SK-N-SH (cell line): ENCODE data around the gene FRS2. TPM values are rescaled to one million over a fixed set of nuclear protein-coding genes. Genes with fewer than 3 reads are reported as not detected.

Experiments used
- CTCF ChIA-PET: fragments of 300-600, 350-600 bp; formaldehyde crosslinking; extraction: SDS; loops from one replicate; lab custom pipeline; 2021; lab: Yijun Ruan, JAX
- POLR2A ChIA-PET: fragments of 350-600 bp; sonication (Branson Sonifier 250); formaldehyde crosslinking; extraction: SDS; loops from one replicate; lab custom pipeline; 2020; ENCODE audit warnings: antibody characterized with exemption, inconsistent platforms; lab: Yijun Ruan, JAX
- DNase-seq: peaks from one replicate; pipeline ENCODE4 v3.0.0; 2012
- H2AFZ ChIP-seq: fragments of 200-600 bp; sonication (generic); 2 replicates; pipeline ENCODE4 v1.8.1; 2016; ENCODE audit warnings: antibody characterized with exemption, mild to moderate bottlenecking, low read depth
- H3F3A ChIP-seq: fragments of 200-600 bp; sonication (generic); replicated peaks from 2 replicates; pipeline ENCODE3; 2016; ENCODE audit warnings: antibody characterized with exemption, mild to moderate bottlenecking; ENCODE audit not compliant: insufficient read depth
- H3K27ac ChIP-seq, 2 experiments: fragments of 200-500 bp in 1 of 2; fragments of 200-600 bp in 1 of 2; sonication (Bioruptor generic) in 1 of 2; sonication (generic), shearing (Covaris generic) in 1 of 2; 2 replicates each; pipeline versions ENCODE4 v1.5.1 to v1.6.1; 2014 to 2016; ENCODE audit warnings: low read depth in 2 of 2, inconsistent platforms in 1 of 2, low read length in 1 of 2, mild to moderate bottlenecking in 1 of 2, mixed read lengths in 1 of 2
- H3K27me3 ChIP-seq: fragments of 200-600 bp; sonication (generic), shearing (Covaris generic); 2 replicates; pipeline ENCODE4 v1.6.1; 2016; ENCODE audit warnings: mixed run types; ENCODE audit not compliant: insufficient read depth
- H3K36me3 ChIP-seq, 2 experiments: fragments of 200-500 bp in 1 of 2; fragments of 200-600 bp in 1 of 2; sonication (Bioruptor generic) in 1 of 2; sonication (generic) in 1 of 2; replicated peaks in 1 of 2; 2 replicates each; pipeline versions ENCODE3 to v1.5.1; 2014 to 2016; ENCODE audit warnings: low read length in 1 of 2, mild to moderate bottlenecking in 1 of 2; ENCODE audit not compliant: insufficient read depth in 2 of 2, control insufficient read depth in 1 of 2
- H3K4me1 ChIP-seq, 2 experiments: fragments of 200-500 bp in 1 of 2; fragments of 200-600 bp in 1 of 2; sonication (Bioruptor generic) in 1 of 2; sonication (generic), shearing (Covaris generic) in 1 of 2; 2 replicates each; pipeline versions ENCODE4 v1.5.1 to v1.6.1; 2014 to 2016; ENCODE audit warnings: low read depth in 1 of 2, low read length in 1 of 2, mixed run types in 1 of 2; ENCODE audit not compliant: insufficient read depth in 2 of 2, control insufficient read depth in 1 of 2
- H3K4me2 ChIP-seq: fragments of 200-600 bp; sonication (generic), shearing (Covaris generic); 2 replicates; pipeline ENCODE4 v1.6.1; 2017; ENCODE audit warnings: mixed run types
- H3K4me3 ChIP-seq, 2 experiments: fragments of 200-500 bp in 1 of 2; fragments of 200-600 bp in 1 of 2; sonication (Bioruptor generic) in 1 of 2; sonication (generic), shearing (Covaris generic) in 1 of 2; 2 replicates each; pipeline versions ENCODE4 v1.5.1 to v1.8.1; 2014 to 2016; ENCODE audit warnings: low read depth in 2 of 2, inconsistent platforms in 1 of 2, low read length in 1 of 2, mild to moderate bottlenecking in 1 of 2, mixed read lengths in 1 of 2, moderate library complexity in 1 of 2
- H3K79me2 ChIP-seq: fragments of 200-600 bp; sonication (generic); 2 replicates; pipeline ENCODE4 v1.8.1; 2017; ENCODE audit warnings: mild to moderate bottlenecking; ENCODE audit not compliant: insufficient read depth
- H3K9ac ChIP-seq: fragments of 200-600 bp; sonication (generic); 2 replicates; pipeline ENCODE4 v1.6.1; 2017; ENCODE audit warnings: mixed run types
- H3K9me2 ChIP-seq: fragments of 200-600 bp; sonication (generic); 2 replicates; pipeline ENCODE4 v1.6.1; 2017; ENCODE audit warnings: mixed run types
- H3K9me3 ChIP-seq: fragments of 200-600 bp; sonication (generic); 2 replicates; pipeline ENCODE4 v1.6.1; 2017; ENCODE audit warnings: mixed run types, mild to moderate bottlenecking, moderate library complexity
- H4K20me1 ChIP-seq: fragments of 200-600 bp; sonication (generic); 2 replicates; pipeline ENCODE4 v1.6.1; 2017; ENCODE audit warnings: mild to moderate bottlenecking, mixed run types; ENCODE audit not compliant: insufficient read depth
- ELF1 ChIP-seq: IDR thresholded peaks from 2 replicates; pipeline ENCODE4 v1.4.0; 2012
- EZH2phosphoT487 ChIP-seq: fragments of 200-600 bp; sonication (generic); IDR thresholded peaks from 2 replicates; pipeline ENCODE4 v1.6.1; 2017; ENCODE audit warnings: low read depth, mixed run types, mild to moderate bottlenecking, antibody characterized with exemption, moderate library complexity, borderline replicate concordance
- GABPA ChIP-seq: IDR thresholded peaks from 2 replicates; pipeline ENCODE4 v1.4.0; 2012; ENCODE audit warnings: low read depth, mild to moderate bottlenecking
- GATA2 ChIP-seq: sonication (generic); formaldehyde crosslinking; IDR thresholded peaks from 2 replicates; pipeline ENCODE4 v1.5.0; 2020; ENCODE audit warnings: mild to moderate bottlenecking, missing genetic modification reagents
- MXI1 ChIP-seq: IDR thresholded peaks from 2 replicates; pipeline ENCODE4 v1.6.1; 2012; ENCODE audit warnings: mild to moderate bottlenecking, low read depth, low read length, improper control_type of control experiment
- RCOR1 ChIP-seq: fragments of 150-350 bp; IDR thresholded peaks from 2 replicates; pipeline ENCODE4 v1.6.1; 2017; ENCODE audit warnings: antibody characterized with exemption, low read length
- WGBS: methylation state at CpG from one replicate; pipeline ENCODE4 v1.1.6; 2017; ENCODE audit warnings: low lambda C conversion rate; 5-methylcytosine and 5-hydroxymethylcytosine counted together
- polyA plus RNA-seq, 3 experiments: library from polyadenylated mRNA; depleted of rRNA; stranded (reverse); fragments of >200 nt; gene quantifications; 2 replicates each; pipeline ENCODE4 v1.2.3, GENCODE V29; 2012
- TF ChIP-seq, protein P1 (sequence below): IDR thresholded peaks from 2 replicates; pipeline ENCODE4 v1.4.0; 2012; ENCODE audit warnings: low read depth, borderline replicate concordance
- TF ChIP-seq, protein P2 (sequence below): fragments of 200-600 bp; sonication (generic); IDR thresholded peaks from 2 replicates; pipeline ENCODE4 v1.6.1; 2017; ENCODE audit warnings: antibody characterized with exemption, mild to moderate bottlenecking, moderate library complexity
- TF ChIP-seq, protein P3 (sequence below): IDR thresholded peaks from 2 replicates; pipeline ENCODE4 v1.4.0; 2012; ENCODE audit warnings: low read depth
- TF ChIP-seq, protein P4 (sequence below): fragments of 150-350 bp; IDR thresholded peaks from 2 replicates; pipeline ENCODE4 v1.6.1; 2016; ENCODE audit warnings: mild to moderate bottlenecking, low read depth, low read length

Gene FRS2
- polyA plus RNA-seq, 1 of the 3 experiments (the other 2 are of a cell fraction), result 7.1 TPM

DNA sequence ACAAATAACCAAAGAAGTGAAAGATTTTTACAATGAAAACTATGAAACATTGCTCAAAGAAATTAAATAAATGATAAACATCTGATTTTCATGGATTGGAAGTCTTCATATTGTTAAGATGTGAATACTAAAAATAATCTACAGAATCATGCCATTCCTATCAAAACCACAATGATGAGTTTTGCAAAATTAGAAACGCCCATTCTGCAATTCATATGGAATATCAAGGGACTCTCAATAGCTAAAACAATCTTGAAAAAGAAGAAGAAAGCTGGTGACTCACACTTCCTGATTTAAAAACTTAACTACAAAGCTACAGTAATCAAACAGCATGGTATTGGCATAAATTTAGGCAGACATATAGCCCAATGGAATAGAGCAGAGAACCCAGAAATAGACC, 74.9 kb downstream of the FRS2 start (continued):
- TF ChIP-seq, protein P1, sequence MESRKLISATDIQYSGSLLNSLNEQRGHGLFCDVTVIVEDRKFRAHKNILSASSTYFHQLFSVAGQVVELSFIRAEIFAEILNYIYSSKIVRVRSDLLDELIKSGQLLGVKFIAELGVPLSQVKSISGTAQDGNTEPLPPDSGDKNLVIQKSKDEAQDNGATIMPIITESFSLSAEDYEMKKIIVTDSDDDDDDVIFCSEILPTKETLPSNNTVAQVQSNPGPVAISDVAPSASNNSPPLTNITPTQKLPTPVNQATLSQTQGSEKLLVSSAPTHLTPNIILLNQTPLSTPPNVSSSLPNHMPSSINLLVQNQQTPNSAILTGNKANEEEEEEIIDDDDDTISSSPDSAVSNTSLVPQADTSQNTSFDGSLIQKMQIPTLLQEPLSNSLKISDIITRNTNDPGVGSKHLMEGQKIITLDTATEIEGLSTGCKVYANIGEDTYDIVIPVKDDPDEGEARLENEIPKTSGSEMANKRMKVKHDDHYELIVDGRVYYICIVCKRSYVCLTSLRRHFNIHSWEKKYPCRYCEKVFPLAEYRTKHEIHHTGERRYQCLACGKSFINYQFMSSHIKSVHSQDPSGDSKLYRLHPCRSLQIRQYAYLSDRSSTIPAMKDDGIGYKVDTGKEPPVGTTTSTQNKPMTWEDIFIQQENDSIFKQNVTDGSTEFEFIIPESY, result no peak

DNA sequence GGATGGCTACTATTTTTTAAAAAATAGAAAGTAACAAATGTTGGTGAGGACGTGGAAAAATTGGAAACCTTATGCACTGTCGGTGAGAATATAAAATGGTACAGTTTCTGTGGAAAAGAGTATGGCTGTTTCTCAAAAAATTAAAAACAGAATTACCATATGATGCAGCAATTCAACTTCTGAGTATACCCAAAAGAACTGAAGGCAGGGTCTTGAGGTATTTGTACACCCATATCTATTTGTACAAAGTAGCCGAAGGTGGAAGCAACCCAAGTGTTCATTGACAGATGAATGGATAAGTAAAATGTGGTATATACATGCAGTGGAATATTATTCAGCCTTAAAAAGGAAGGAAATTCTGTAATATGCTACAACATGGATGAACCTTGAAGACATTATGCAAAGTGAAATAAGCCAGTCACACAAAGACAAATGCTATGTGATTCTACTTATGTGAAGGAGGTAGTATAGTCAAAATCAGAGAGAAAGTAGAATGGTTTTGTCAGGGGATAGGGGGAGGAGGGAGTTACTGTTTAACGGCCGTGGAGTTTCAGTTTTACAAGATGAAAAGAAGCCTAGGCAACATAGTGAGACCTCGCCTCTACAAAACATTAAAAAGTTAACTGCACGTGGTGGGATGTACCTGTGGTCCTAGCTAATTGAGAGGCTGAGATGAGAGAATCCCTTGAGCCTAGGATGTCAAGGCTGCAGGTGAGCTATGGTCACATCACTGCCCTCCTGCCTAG, 76.7 kb downstream of the FRS2 start:
- TF ChIP-seq GATA2 (CRISPR knock-in tag) (no peak), EZH2phosphoT487 (no peak), MXI1 (no peak), RCOR1 (no peak), GABPA (no peak), ELF1 (no peak)
- TF ChIP-seq, protein P2, sequence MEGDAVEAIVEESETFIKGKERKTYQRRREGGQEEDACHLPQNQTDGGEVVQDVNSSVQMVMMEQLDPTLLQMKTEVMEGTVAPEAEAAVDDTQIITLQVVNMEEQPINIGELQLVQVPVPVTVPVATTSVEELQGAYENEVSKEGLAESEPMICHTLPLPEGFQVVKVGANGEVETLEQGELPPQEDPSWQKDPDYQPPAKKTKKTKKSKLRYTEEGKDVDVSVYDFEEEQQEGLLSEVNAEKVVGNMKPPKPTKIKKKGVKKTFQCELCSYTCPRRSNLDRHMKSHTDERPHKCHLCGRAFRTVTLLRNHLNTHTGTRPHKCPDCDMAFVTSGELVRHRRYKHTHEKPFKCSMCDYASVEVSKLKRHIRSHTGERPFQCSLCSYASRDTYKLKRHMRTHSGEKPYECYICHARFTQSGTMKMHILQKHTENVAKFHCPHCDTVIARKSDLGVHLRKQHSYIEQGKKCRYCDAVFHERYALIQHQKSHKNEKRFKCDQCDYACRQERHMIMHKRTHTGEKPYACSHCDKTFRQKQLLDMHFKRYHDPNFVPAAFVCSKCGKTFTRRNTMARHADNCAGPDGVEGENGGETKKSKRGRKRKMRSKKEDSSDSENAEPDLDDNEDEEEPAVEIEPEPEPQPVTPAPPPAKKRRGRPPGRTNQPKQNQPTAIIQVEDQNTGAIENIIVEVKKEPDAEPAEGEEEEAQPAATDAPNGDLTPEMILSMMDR, result no peak
- TF ChIP-seq, protein P3, sequence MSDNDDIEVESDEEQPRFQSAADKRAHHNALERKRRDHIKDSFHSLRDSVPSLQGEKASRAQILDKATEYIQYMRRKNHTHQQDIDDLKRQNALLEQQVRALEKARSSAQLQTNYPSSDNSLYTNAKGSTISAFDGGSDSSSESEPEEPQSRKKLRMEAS, result no peak
- TF ChIP-seq, protein P4, sequence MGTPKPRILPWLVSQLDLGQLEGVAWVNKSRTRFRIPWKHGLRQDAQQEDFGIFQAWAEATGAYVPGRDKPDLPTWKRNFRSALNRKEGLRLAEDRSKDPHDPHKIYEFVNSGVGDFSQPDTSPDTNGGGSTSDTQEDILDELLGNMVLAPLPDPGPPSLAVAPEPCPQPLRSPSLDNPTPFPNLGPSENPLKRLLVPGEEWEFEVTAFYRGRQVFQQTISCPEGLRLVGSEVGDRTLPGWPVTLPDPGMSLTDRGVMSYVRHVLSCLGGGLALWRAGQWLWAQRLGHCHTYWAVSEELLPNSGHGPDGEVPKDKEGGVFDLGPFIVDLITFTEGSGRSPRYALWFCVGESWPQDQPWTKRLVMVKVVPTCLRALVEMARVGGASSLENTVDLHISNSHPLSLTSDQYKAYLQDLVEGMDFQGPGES, result no peak
- Histone ChIP-seq H3K9me3 (peaks cover 11% of the 10 kb centered on the region; the same call in 1 of the 2 replicates), H3K27ac (no peak overlapping the region), H3K4me2 (no peak overlapping the region), H3K79me2 (peaks cover 36% of the 10 kb centered on the region), H3K36me3 (peaks cover 4 to 28% of the 10 kb centered on the region in 2 experiments), H2AFZ (no peak overlapping the region), H3K27me3 (no peaks in the 10 kb centered on the region), H4K20me1 (no peaks in the 10 kb centered on the region), H3K4me3 (no peak overlapping the region), H3K9ac (no peak overlapping the region), H3K9me2 (no peaks in the 10 kb centered on the region), H3K4me1 (no peaks in the 10 kb centered on the region), H3F3A (peaks cover 10% of the 10 kb centered on the region)
- 92% methylated on average over 7 of the region's 7 CpGs for WGBS
- ChIA-PET POLR2A (no interaction called here), CTCF (interaction anchor here (1.0 kb wide), 1 partner anchor 146 kb away, joined by 3 read pairs; no protein-coding TSS in a partner anchor)
- DNase-seq, result no peak
